Measurements from ENCODE around the gene FGF5.

Gene FGF5

DNA sequence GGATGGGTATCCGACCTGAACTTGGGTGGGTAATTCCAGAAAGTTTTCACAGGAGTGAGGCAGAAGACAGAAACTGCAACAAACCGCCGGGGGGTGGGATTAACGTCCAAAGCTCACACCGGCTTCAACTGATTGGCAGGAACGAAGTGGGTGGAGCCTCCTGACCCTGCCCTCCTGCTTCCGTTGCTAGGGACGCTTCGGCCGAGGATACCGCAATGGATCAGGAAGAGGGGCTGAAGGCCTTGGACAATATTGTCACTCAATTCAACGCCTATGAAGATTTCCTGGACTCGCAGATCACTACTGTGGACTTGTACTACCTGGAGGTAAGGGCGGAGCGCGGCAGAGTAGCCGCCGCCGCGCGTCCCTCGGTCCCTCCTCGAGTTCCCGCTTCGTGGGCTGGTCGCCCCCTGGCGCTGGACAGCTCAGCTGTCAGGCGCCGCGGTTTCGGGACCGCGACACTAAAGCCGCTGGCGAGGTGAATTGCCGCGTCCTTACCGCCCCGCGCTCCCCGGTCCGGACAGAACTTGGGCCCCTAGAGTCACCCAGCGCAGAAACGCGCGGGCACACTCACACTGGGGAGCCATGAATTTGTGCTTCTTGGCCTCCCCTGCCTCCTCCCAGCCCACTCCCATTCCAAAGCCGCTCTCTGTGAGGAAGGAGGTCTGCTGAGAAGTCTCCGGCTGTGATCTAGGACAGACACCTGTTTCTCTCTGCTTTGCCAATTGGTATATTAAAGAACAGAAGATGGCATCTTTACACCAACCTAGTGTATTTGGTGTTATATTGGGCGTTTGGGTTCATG is 69.3 kb downstream of the FGF5 start, which contains the start of gene CFAP299:
CFAP299 (plus strand) TSS at position 177 of the 805 bp plus-strand sequence.
- no peak for DNase-seq (ENCODE audit: low read depth in 1 of 2, low spot score in 1 of 2)
- in situ Hi-C loops (cut with HindIII; ENCODE audit: low pct_unique_long_range_greater_than_20kb, low sequenced_read_pairs): no loop called here
- no peak for TF ChIP-seq JUND (IDR thresholded peaks at IDR 0.05; ENCODE audit: low read depth)

DNA sequence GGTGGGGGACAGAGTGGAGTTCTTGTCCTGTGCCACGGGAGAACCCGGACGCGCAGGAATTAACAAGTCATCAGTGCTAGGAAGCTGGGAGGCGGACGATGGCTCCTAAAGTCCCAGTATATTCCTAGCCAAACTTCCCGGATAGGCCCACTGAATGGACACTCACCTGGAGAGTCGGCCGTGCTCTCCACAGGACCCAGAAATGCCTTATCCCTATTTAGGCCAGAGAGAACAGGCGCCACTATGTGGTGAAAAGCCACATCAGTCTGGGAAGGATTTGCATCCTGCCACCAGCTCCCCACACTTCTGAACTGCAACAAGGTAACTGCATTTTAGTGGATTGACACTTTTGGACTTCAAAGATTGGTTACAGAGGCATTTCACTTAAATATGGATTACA is 70.1 kb downstream of the FGF5 start:
- peak; percentile 13 to 54 for DNase-seq (ENCODE audit: low read depth in 1 of 2, low spot score in 1 of 2)
- TF ChIP-seq JUND (IDR thresholded peaks at IDR 0.05; ENCODE audit: low read depth): no peak

DNA sequence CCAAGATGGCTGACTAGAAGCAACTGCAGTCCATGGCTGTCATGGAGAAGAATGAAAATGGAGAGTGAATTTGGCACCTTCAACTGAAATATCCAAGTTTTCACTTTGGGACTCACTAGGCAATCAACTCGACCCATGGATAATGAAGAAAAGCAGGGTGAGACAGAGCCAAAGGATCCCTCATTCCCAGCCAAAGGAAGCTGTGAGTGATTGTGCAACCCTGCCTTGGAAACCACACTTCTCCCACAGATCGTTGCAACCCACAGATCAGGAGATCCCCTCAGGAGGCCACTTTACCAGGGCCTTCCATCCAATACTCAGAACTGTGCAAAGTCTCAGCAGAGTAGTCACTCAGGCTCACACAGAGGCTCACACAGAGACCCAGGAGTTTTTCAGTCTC is 73.6 kb downstream of the FGF5 start:
- in situ Hi-C loops (cut with HindIII; ENCODE audit: low pct_unique_long_range_greater_than_20kb, low sequenced_read_pairs): no loop called here
- DNase-seq (ENCODE audit: low read depth in 1 of 2, low spot score in 1 of 2): no peak

More for the DNA sequence above, 70.1 kb downstream of the FGF5 start:
- in situ Hi-C loops (cut with HindIII; ENCODE audit: low pct_unique_long_range_greater_than_20kb, low sequenced_read_pairs): no loop called here

More for the DNA sequence above, 73.6 kb downstream of the FGF5 start:
- no peak for TF ChIP-seq JUND (IDR thresholded peaks at IDR 0.05; ENCODE audit: low read depth)

All from T47D (cell line).